OCI-LY1 (cell line): Measurements from ENCODE around the gene CD33.

Source experiments
- CTCF ChIP-seq: fragments of 200-600 bp; sonication (generic), shearing (Covaris generic); IDR thresholded peaks from 2 replicates; pipeline ENCODE4 v1.5.1; 2017; ENCODE audit warnings: mild to moderate bottlenecking, antibody characterized with exemption, low read length, moderate library complexity, mixed read lengths
- EZH2 ChIP-seq: fragments of 200-600 bp; sonication (generic), shearing (Covaris generic); IDR thresholded peaks from 2 replicates; pipeline ENCODE4 v1.8.0; 2017; ENCODE audit warnings: borderline replicate concordance, mixed run types, mild to moderate bottlenecking, antibody characterized with exemption, low read length, moderate library complexity, mixed read lengths

DNA sequence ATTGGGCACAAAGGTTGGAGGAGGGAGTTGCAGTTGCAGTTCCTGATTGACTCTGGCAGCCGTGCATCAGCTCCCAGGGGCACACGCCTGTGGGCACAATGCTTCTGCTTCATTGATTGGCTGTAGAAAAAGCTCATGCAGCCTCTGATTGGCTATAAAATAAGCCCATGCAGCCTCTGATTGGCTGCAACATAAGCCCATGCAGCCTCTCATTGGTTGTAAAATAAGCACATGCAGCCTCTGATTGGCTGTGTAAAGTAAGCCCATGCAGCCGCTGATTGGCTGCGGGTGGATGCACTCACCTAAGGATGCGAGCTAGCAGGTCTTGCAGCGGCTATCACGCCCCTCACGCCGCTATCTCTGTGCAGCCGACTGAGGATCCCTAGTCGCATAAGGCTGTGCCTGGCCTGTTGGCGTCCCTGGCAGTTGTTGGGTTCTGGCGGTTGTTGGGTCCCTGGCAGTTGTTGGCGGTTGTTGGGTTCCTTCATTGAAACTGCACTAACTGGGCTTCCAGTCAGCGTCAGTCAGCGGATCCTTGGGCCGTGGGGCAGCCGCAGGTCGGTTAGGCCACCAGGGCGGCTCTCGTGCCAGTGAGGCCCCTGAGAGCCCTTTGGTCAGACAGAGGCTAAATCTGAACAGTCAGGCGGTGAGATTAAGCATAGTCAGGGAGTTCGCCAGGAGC is 26.0 kb downstream of the CD33 start, which contains the start of gene SIGLECL1:
- no peak for TF ChIP-seq CTCF
- no peak for TF ChIP-seq EZH2
